Measurements from ENCODE around the gene MYRF.
A peak's percentile ranks its signal among the peaks of the same experiment; 100 is the strongest.

DNA sequence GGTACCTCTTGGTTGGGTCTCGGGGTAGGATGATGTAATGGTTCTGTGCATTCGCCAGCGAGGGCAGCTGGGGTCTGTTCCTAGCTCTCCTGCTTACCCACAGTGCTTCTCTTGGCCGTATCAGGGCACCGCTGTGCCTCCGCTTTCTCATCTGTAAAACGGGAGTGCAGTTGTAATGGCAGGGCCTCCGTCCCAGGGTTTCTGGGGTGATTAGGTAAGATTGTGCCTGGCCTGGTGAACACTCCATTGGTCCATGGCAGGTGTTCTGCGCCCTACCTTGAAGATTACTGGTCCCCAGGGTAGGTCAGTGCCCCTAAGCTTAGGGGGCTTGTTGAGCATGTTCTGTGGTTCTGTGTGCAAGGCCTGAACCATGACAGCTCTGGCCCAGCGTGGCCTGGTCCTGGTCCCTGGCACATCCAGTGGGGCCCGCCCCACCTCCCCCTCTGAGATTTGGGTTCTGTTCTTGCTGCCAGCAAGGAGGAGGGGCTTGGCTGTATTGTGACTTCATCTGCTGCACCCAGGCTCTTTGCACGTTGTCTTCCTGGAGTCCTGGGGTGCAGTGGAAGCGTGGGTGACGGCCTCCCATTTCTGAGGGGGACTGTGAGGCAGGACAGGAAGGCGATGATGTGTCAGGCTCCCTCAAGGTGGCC lies 4.9 kb downstream of the MYRF start:
- TF ChIP-seq, protein P1, sequence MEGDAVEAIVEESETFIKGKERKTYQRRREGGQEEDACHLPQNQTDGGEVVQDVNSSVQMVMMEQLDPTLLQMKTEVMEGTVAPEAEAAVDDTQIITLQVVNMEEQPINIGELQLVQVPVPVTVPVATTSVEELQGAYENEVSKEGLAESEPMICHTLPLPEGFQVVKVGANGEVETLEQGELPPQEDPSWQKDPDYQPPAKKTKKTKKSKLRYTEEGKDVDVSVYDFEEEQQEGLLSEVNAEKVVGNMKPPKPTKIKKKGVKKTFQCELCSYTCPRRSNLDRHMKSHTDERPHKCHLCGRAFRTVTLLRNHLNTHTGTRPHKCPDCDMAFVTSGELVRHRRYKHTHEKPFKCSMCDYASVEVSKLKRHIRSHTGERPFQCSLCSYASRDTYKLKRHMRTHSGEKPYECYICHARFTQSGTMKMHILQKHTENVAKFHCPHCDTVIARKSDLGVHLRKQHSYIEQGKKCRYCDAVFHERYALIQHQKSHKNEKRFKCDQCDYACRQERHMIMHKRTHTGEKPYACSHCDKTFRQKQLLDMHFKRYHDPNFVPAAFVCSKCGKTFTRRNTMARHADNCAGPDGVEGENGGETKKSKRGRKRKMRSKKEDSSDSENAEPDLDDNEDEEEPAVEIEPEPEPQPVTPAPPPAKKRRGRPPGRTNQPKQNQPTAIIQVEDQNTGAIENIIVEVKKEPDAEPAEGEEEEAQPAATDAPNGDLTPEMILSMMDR (IDR thresholded peaks at IDR 0.05) = no peak
- TF ChIP-seq POLR2A (IDR thresholded peaks at IDR 0.05) = peak in 1 of 3 donors; percentile 4
